ENCODE results near the gene EMC8.

DNA sequence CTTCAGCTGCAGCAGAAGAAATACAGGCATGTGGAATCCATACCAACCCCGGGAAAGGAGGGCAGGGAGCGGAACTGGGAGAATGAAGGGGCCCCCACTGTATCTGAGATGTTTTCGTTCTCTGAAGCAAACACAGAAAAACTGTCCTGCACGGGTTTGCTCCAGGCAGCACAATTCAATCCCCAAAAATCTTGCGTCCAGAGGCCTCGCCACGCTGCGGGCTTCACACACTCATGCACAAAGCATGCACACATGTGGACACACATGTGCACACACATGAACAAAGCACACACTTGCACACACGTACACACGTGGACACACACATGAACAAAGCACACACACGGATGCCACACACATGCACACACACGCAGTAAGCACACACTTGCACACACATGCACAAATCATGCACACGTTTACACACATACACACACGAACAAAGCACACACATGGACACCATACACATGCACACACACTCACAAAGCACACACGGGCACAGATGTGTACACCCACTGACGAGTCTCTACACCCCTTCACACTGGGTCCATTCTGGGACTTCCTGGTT lies 27.4 kb upstream of the EMC8 start:
- TF ChIP-seq EZH2 (IDR thresholded peaks at IDR 0.05) (no peak), POLR2AphosphoS5 (IDR thresholded peaks at IDR 0.05; ENCODE audit: borderline replicate concordance, low read depth, low read length) (no peak)

Measured in SK-N-MC (cell line).